Kidney capillary endothelial cell (primary cell): ENCODE data around the gene MOK.
"Not testable (repeated sequence)": the region's sequence is repeated elsewhere in the genome, so short reads cannot be mapped to it uniquely, and the experiment has no call there.

Source experiments
- DNase-seq: peaks from one replicate; pipeline ENCODE4 v3.0.0-alpha.2; 2018; ENCODE audit warnings: low spot score

The MOK gene

GRCh38 chr14:102304611-102305506 is at the start of gene MOK:
MOK (minus strand) TSS chr14:102305164; CDS start chr14:102304968, 196 bp downstream.
- DNase-seq, result peak; percentile 91

- no peak for DNase-seq
Measured at GRCh38 chr14:102353126-102353619, 48.2 kb upstream of the MOK start.

- DNase-seq, result no peak
Measured at GRCh38 chr14:102352213-102352612, 47.2 kb upstream of the MOK start.

DNA sequence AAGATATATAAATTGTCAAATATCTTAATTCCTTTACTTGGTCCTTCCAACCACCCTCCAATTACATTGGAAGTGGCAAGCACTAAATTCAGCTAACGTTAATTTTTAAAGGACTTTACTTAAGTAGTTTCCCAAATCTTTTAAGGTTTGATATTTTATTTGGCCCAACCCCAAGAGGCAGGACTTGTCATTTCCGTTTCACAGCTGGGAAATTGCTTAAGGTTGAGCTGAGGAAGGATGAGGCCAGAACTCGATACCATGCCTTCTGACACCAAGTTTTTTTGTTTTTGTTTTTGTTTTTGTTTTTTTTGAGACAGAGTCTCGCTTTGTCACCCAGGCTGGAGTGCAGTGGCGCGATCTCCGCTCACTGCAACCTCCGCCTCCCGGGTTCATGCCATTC is 46.6 kb upstream of the MOK start:
- DNase-seq, result peak; percentile 30

GRCh38 chr14:102351023-102351422 is 46.1 kb upstream of the MOK start:
- DNase-seq, result peak; percentile 3

GRCh38 chr14:102348376-102348775 is 43.4 kb upstream of the MOK start:
- no peak for DNase-seq

- DNase-seq, result no peak
Measured at GRCh38 chr14:102346645-102347044, 41.7 kb upstream of the MOK start.

DNA sequence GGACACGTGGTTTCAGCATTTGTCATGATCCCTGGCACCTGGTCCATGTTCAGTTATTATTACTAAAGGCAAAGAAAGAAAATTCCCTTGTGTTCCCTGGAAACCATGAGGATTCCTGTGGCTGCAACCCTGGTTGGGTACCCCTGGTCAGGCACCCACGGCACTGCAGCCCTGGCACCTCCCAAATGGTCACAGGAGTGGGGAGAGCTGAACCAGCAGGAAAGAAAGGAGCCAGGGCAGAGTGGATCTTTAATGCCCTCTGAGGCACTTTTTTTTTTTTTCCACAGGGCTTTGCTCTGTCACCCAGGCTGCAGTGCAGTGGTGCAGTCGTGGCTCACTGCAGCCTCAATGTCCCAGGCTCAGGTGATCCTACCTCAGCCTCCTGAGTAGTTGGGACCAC is 40.3 kb upstream of the MOK start:
- DNase-seq, result no peak

DNA sequence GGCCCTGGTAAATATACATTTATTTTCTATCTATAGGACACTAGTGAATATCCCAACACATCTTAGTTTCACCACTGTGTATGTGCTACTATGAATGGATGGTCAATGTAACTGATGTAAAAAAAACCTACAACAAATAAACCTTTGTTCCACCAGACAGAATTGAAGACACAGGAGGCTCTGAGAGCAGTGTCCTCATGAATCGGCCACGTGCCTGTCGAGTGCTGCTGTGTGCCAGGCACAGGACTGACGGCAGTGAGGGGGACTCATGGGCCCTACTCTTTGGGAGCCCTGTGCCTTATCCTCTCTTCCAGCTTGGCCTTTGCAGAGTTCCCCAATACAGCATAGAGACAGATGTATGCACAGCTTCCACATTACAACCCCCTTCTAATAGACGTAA is 39.5 kb upstream of the MOK start:
- no peak for DNase-seq

DNA sequence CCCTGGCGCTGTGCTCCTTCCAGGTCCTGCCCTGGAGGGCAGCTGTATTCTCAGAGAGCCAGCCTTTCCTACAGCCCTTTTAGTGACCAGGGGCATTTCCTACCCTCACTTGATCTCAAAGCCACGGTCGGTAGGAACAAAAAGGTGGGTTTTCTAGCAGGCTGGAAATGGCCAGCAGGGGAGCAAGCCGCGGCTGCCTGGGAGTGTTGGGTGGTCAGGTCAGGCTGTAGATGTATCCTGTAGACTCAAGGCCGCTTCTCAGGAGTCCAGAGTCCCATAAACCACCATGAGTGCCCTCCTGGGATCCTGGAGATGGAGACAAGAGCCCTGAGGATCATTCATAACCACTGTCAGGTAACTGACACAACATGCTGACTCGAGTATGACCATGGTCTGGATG is 39.1 kb upstream of the MOK start:
- DNase-seq, result no peak

- DNase-seq, result no peak
Measured at GRCh38 chr14:102342238-102342637, 37.3 kb upstream of the MOK start.

GRCh38 chr14:102341566-102341965 is 36.6 kb upstream of the MOK start:
- no peak for DNase-seq

- DNase-seq, result no peak
Measured at GRCh38 chr14:102338724-102339123, 33.8 kb upstream of the MOK start.

GRCh38 chr14:102335163-102335562 is 30.2 kb upstream of the MOK start:
- DNase-seq, result no peak

DNA sequence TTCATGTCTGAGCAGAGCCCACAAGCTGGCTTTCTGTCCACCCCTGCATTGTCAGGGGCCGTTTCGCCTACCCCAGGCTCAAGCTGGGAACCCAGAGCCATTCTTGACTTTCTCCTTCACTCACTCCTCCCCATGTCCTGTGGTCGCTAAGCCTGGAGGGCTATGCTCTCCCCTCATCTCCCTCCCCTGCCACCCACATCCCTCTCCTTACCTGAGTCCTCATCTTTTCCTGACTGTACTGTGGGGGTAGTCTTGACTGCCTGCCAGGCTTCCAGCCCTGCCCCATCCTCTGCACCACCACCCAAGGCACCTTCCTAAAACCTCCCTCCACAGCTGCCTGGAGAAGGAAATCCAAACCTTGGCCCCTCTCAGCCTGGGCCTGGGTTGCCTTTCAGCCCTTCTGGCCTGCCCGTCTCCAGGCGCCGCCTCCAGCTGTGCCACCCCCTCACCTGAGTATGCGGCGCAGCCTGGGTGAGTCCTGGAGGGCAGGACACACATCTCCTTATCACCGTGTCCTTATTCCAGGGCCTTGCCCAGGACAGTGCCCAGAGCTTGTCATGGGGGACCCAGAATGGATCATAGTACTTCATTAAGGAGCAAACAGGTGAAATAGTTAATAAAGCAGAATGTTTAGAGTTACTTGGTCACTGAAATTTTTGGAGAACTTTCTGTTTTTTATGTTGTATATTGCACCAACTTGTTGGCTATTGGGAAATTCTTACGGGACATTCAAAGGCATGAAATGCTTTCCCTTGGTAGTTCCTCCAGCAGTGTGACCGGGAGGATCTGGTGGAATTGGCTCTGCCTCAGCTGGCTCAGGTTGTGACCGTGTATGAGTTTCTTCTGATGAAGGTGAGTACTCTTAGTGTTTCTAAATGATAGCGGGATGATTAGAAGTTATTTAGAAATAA is 29.1 kb upstream of the MOK start:
- DNase-seq, result no peak

DNA sequence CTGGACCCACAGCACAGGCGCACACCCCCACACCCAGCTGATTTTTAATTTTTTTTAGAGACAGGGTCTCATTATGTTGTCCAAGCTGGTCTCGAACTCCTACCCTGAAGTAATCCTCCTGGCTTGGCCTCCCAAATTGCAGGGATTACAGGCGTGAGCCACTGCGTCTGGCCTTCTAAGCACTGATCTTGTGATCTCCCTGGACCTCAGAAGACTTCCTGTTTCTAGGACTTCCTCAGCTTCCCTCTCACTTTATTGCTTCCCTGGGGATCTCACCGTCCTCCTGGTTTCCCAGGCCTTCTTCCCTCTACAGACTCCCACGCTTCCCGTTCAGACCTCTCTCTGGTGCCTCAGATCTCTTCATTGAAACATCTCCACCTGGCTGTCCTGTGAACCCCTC is 28.4 kb upstream of the MOK start:
- DNase-seq, result no peak

DNA sequence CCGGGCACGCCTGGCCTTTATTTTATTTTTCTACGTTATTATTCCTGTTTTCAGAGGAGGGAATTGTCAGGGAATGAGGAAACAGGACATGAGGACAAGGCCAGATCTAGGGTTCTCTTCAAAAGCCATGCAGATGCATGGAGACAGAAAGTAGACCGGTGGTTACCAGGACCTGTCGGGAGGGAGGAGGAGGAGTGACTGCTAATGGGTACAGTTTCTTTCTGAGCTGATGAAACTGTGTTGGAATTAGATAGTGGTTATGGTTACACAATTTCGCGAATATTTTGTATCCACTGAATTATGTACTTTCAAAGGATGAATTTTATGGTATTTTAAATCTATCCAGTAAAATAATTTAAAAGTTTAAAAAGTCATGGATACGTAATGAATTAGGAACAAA is 25.8 kb upstream of the MOK start:
- no peak for DNase-seq

DNA sequence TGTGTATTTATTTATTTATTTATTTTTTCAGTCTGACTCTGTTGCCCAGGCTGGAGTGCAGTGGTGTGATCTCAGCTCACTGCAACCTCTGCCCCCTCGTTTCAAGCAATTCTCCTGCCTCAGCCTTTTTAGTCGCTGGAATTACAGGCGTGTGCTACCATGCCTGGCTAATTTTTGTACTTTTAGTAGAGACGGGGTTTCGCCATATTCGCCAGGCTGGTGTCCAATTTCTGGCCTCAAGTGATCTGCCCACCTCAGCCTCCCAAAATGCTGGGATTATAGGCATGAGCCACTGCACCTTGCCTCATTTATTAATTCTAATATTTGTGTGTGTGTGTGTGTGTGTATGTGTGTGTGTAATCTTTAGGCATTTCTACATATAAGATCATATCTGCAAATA is 24.4 kb upstream of the MOK start:
- not testable (repeated sequence) for DNase-seq

DNA sequence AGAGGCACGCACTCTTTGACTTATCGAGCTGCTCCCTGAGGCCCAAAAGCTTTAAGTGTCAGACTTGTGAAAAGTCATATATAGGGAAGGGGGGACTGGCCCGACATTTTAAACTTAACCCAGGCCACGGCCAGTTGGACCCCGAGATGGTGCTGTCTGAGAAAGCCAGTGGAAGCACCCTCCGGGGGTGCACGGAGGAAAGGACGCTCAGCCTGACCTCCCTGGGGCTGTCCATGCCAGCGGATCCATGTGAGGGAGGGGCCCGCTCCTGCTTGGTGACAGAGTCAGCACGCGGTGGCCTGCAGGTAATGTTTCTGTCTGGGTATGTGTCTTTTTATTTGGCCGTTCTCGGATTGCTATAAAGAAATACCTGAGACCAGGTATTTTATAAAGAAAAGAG is 21.6 kb upstream of the MOK start:
- no peak for DNase-seq

GRCh38 chr14:102325791-102326345 is 20.9 kb upstream of the MOK start:
- no peak for DNase-seq

- no peak for DNase-seq
Measured at GRCh38 chr14:102323102-102323501, 18.1 kb upstream of the MOK start.
